IMR-90 (cell line): ENCODE measurements around the gene SGCA. TPM values are rescaled to one million over a fixed set of nuclear protein-coding genes. Genes with fewer than 3 reads are reported as not detected.
A peak's percentile ranks its signal among the peaks of the same experiment; 100 is the strongest.

ENCODE experiments used
- ATAC-seq: fragments of 200-7000 bp; cut with Tn5 transposase; 2 replicates; pipeline ENCODE4 v1.9.1; 2020; ENCODE audit warnings: low read depth, mild to moderate bottlenecking, moderate library complexity
- BruUV-seq: library from RNA; stranded (reverse); fragments of 400-500 nt; replicated peaks from 2 replicates; lab custom pipeline; 2021; lab: Mats Ljungman, UMichigan
- CTCF ChIA-PET: fragments of 300-600 bp; formaldehyde crosslinking; extraction: SDS; loops from one replicate; lab custom pipeline; 2021; ENCODE audit warnings: antibody characterized with exemption; lab: Yijun Ruan, JAX
- POLR2A ChIA-PET: fragments of 300-600 bp; sonication (Branson Sonifier 250); formaldehyde crosslinking; loops from one replicate; lab custom pipeline; 2022; ENCODE audit warnings: antibody characterized with exemption; ENCODE audit not compliant: unreplicated experiment; lab: Charles Lee
- DNase-seq: peaks from one replicate; pipeline ENCODE4 v3.0.0; 2013
- H2AFZ ChIP-seq: replicated peaks from 2 replicates; pipeline ENCODE3; 2013; ENCODE audit warnings: low read length, mild to moderate bottlenecking; ENCODE audit not compliant: poor library complexity
- H2AK5ac ChIP-seq: 2 replicates; pipeline ENCODE4 v1.6.1; 2013; ENCODE audit warnings: low read depth, low read length, inconsistent platforms
- H2AK9ac ChIP-seq: replicated peaks from 2 replicates; pipeline ENCODE3; 2013; ENCODE audit warnings: mild to moderate bottlenecking, low read depth, low read length, moderate library complexity; ENCODE audit not compliant: poor library complexity
- H2BK120ac ChIP-seq: 2 replicates; pipeline ENCODE4 v1.6.1; 2013; ENCODE audit warnings: low read depth, low read length, inconsistent platforms
- H2BK15ac ChIP-seq: 3 replicates; pipeline ENCODE4 v1.6.1; 2013; ENCODE audit warnings: low read depth, low read length, inconsistent platforms
- H2BK20ac ChIP-seq: 2 replicates; pipeline ENCODE4 v1.6.1; 2013; ENCODE audit warnings: low read depth, mild to moderate bottlenecking, inconsistent platforms, low read length, moderate library complexity
- H2BK5ac ChIP-seq: 2 replicates; pipeline ENCODE4 v1.6.1; 2013; ENCODE audit warnings: mild to moderate bottlenecking, low read depth, low read length, inconsistent platforms; ENCODE audit not compliant: poor library complexity, severe bottlenecking
- H3K14ac ChIP-seq: replicated peaks from 2 replicates; pipeline ENCODE4 v1.6.1; 2013; ENCODE audit warnings: low read depth, low read length, inconsistent platforms
- H3K18ac ChIP-seq: 2 replicates; pipeline ENCODE4 v1.6.1; 2013; ENCODE audit warnings: low read depth, low read length, control low read depth
- H3K23ac ChIP-seq: 2 replicates; pipeline ENCODE4 v1.6.1; 2013; ENCODE audit warnings: low read depth, low read length, inconsistent platforms
- H3K27ac ChIP-seq: 2 replicates; pipeline ENCODE4 v1.5.1; 2013; ENCODE audit warnings: mild to moderate bottlenecking, control low read depth, low read length; ENCODE audit not compliant: insufficient read depth
- H3K27me3 ChIP-seq: 2 replicates; pipeline ENCODE4 v1.6.1; 2013; ENCODE audit warnings: low read length; ENCODE audit not compliant: control insufficient read depth, insufficient read depth
- H3K36me3 ChIP-seq: 2 replicates; pipeline ENCODE4 v1.6.1; 2013; ENCODE audit warnings: low read length, mixed read lengths; ENCODE audit not compliant: control insufficient read depth, insufficient read depth
- H3K4ac ChIP-seq: 2 replicates; pipeline ENCODE4 v1.6.1; 2013; ENCODE audit warnings: low read depth, low read length, inconsistent platforms
- H3K4me1 ChIP-seq: 2 replicates; pipeline ENCODE4 v1.6.1; 2013; ENCODE audit warnings: low read length, mixed read lengths; ENCODE audit not compliant: control insufficient read depth, insufficient read depth
- H3K4me2 ChIP-seq: 2 replicates; pipeline ENCODE4 v1.6.1; 2013; ENCODE audit warnings: low read depth, mild to moderate bottlenecking, control low read depth, low read length, moderate library complexity
- H3K4me3 ChIP-seq: 2 replicates; pipeline ENCODE4 v1.5.1; 2013; ENCODE audit warnings: low read depth, mild to moderate bottlenecking, control low read depth, low read length, moderate library complexity; ENCODE audit not compliant: insufficient read depth
- H3K56ac ChIP-seq: 2 replicates; pipeline ENCODE4 v1.6.1; 2013; ENCODE audit warnings: low read length, inconsistent platforms; ENCODE audit not compliant: insufficient read depth; ENCODE audit errors: extremely low read depth
- H3K79me1 ChIP-seq, 2 experiments: 2 replicates each; pipeline ENCODE4 v1.6.1; 2013; ENCODE audit warnings: low read length in 2 of 2, inconsistent platforms in 1 of 2, low read depth in 1 of 2
- H3K9ac ChIP-seq: 2 replicates; pipeline ENCODE4 v1.6.1; 2013; ENCODE audit warnings: low read depth, low read length, control low read depth
- H3K9me1 ChIP-seq: 2 replicates; pipeline ENCODE4 v1.6.1; 2013; ENCODE audit warnings: low read length, inconsistent platforms; ENCODE audit not compliant: insufficient read depth
- H3K9me3 ChIP-seq: 2 replicates; pipeline ENCODE4 v1.6.1; 2013; ENCODE audit warnings: low read length; ENCODE audit not compliant: control insufficient read depth, insufficient read depth
- H4K20me1 ChIP-seq: 2 replicates; pipeline ENCODE4 v1.6.1; 2013; ENCODE audit warnings: low read length, inconsistent platforms; ENCODE audit not compliant: insufficient read depth
- H4K5ac ChIP-seq: 2 replicates; pipeline ENCODE4 v1.6.1; 2013; ENCODE audit warnings: mild to moderate bottlenecking, low read depth, low read length, control low read depth
- H4K8ac ChIP-seq, 2 experiments: 2 replicates each; pipeline ENCODE4 v1.6.1; 2013; ENCODE audit warnings: low read depth in 2 of 2, low read length in 2 of 2, control low read depth in 1 of 2, inconsistent platforms in 1 of 2
- H4K91ac ChIP-seq: 2 replicates; pipeline ENCODE4 v1.6.1; 2013; ENCODE audit warnings: low read depth, low read length, inconsistent platforms; ENCODE audit not compliant: insufficient read depth
- CHD1 ChIP-seq: IDR thresholded peaks from 2 replicates; pipeline ENCODE4 v1.6.1; 2012; ENCODE audit warnings: low read depth, low read length, improper control_type of control experiment
- ELK1 ChIP-seq: fragments of 150-350 bp; IDR thresholded peaks from 2 replicates; pipeline ENCODE4 v1.6.1; 2016; ENCODE audit warnings: low read depth, mild to moderate bottlenecking, low read length, moderate library complexity, borderline replicate concordance
- MAFK ChIP-seq: IDR thresholded peaks from 2 replicates; pipeline ENCODE4 v1.6.1; 2012; ENCODE audit warnings: low read depth, low read length, improper control_type of control experiment
- MAZ ChIP-seq: IDR thresholded peaks from 2 replicates; pipeline ENCODE4 v1.6.1; 2012; ENCODE audit warnings: low read depth, mild to moderate bottlenecking, low read length, improper control_type of control experiment, moderate library complexity, borderline replicate concordance
- MXI1 ChIP-seq: IDR thresholded peaks from 2 replicates; pipeline ENCODE4 v1.6.1; 2012; ENCODE audit warnings: low read depth, mild to moderate bottlenecking, low read length, moderate library complexity, borderline replicate concordance
- POLR2A ChIP-seq: IDR thresholded peaks from 2 replicates; pipeline ENCODE4 v1.6.1; 2012; ENCODE audit warnings: mild to moderate bottlenecking, low read depth, low read length
- RAD21 ChIP-seq: IDR thresholded peaks from 2 replicates; pipeline ENCODE4 v1.6.1; 2012; ENCODE audit warnings: low read length, improper control_type of control experiment
- RCOR1 ChIP-seq: IDR thresholded peaks from 2 replicates; pipeline ENCODE4 v1.6.1; 2012; ENCODE audit warnings: mild to moderate bottlenecking, low read length, improper control_type of control experiment; ENCODE audit not compliant: insufficient replicate concordance
- RFX5 ChIP-seq: IDR thresholded peaks from 2 replicates; pipeline ENCODE4 v1.8.0; 2012; ENCODE audit warnings: low read depth, mild to moderate bottlenecking, low read length, moderate library complexity
- WGBS, 2 experiments: methylation state at CpG; one replicate each; pipeline versions ENCODE4 v1.1.5 to v1.1.7; 2013; ENCODE audit warnings: missing lambda C conversion rate in 2 of 2; ENCODE audit not compliant: insufficient read length in 1 of 2; ENCODE audit errors: extremely low coverage in 2 of 2; 5-methylcytosine and 5-hydroxymethylcytosine counted together
- dilution Hi-C: fragments of 300-500 bp; cut with HindIII; formaldehyde crosslinking; loops from one replicate; pipeline ENCODE4 v1.14.3; 2018; ENCODE audit warnings: low sequenced_read_pairs; ENCODE audit not compliant: unreplicated experiment
- in situ Hi-C: fragments of 300-500 bp; cut with MboI; formaldehyde crosslinking; loops from 3 replicates; pipeline ENCODE4 v1.14.3; 2019; ENCODE audit warnings: low sequenced_read_pairs, inconsistent platforms, mixed read lengths
- intact Hi-C: fragments of 100-400 bp; cut with micrococcal nuclease; formaldehyde crosslinking; loops from 2 replicates; pipeline ENCODE4 v1.10.0; 2022
- polyA plus RNA-seq, 3 experiments: library from polyadenylated mRNA; depleted of rRNA; stranded (reverse); fragments of >200 nt; gene quantifications; 2 replicates each; pipeline ENCODE4 v1.2.3, GENCODE V29; 2012; ENCODE audit warnings: low replicate concordance in 1 of 3
- total RNA-seq: library from RNA; depleted of rRNA; stranded (reverse); fragments of >200 nt; gene quantifications from 2 replicates; pipeline ENCODE4 v1.2.3, GENCODE V29; 2012

Gene SGCA
- total and polyA plus RNA-seq, 2 of the 4 experiments (the other 2 are of a cell fraction) = 0.19 TPM; not detected in 1

GRCh38 chr17:50190603-50191358 lies 25.0 kb downstream of the SGCA start:
- ATAC-seq = no peak
- Histone ChIP-seq H3K18ac (peak overlapping the region; percentile 93), H3K4me3 (no peak overlapping the region), H4K20me1 (peaks cover 94% of the 10 kb centered on the region), H3K56ac (peak overlapping the region; percentile 88), H2BK15ac (no peak overlapping the region), H2AFZ (peak overlapping the region; percentile 69), H4K8ac (peak overlapping the region; percentile 65 to 86), H3K4me2 (no peak overlapping the region), H3K36me3 (peaks cover 99% of the 10 kb centered on the region), H4K5ac (peak overlapping the region; percentile 83), H3K14ac (peak overlapping the region; percentile 91), H3K27ac (peak overlapping the region; percentile 99), H4K91ac (peak overlapping the region; percentile 83), H3K27me3 (no peaks in the 10 kb centered on the region), H2BK120ac (peak overlapping the region; percentile 72), H3K9me1 (no peaks in the 10 kb centered on the region; the same call in 1 of the 2 replicates), H3K9ac (peak overlapping the region; percentile 58), H2BK20ac (0 out of 2 replicates have a peak overlapping the region, but pooled peaks have one; percentile 0), H3K4me1 (peaks cover 37% of the 10 kb centered on the region), H3K9me3 (no peaks in the 10 kb centered on the region), H2BK5ac (peak overlapping the region; percentile 99), H3K23ac (peak overlapping the region; percentile 91), H2AK5ac (peak overlapping the region; percentile 93), H3K79me1 (peaks cover 4 to 95% of the 10 kb centered on the region in 2 experiments; a peak in 3 of 4 replicates), H2AK9ac (peak overlapping the region; percentile 92), H3K4ac (peak overlapping the region; percentile 100)
- 67% methylated on average over 1 of the region's 8 CpGs; no CpG with 5 or more reads in 1 of the 2 experiments for whole genome bisulfite sequencing, 2 experiments
- ChIA-PET CTCF (no interaction called here), POLR2A (interaction anchor here (0.5 to 3.6 kb wide), 6 partner anchors 9 to 98 kb away, joined by 3 to 17 read pairs (median 3); partner anchors contain the start of gene COL1A1)
- BruUV-seq = no TSS peak
- dilution Hi-C loops (no loop called here), intact Hi-C loops (no loop called here), in situ Hi-C loops (no loop called here)
- TF ChIP-seq ELK1 (no peak), RAD21 (no peak), CHD1 (peak; percentile 71; the same call in 1 of the 2 replicates), RCOR1 (peak; percentile 49), MXI1 (peak; percentile 16; the same call in 1 of the 2 replicates), POLR2A (no peak; the same call in 1 of the 2 replicates), RFX5 (no peak), MAFK (no peak), MAZ (peak; percentile 50; the same call in 1 of the 2 replicates)
- peak; percentile 82 for DNase-seq
